Peyer's patch (tissue), 4 donors: ENCODE data around the gene EPO.

Source experiments
- CTCF ChIP-seq, 6 experiments: fragments of 450-650 bp in 4 of 6; fragments of 200-600 bp in 2 of 6; sonication (generic) in 1 of 6; IDR thresholded peaks; one replicate each; pipeline ENCODE4 v1.5.1; 2017 to 2019; ENCODE audit warnings: antibody characterized with exemption in 6 of 6, mild to moderate bottlenecking in 3 of 6, moderate library complexity in 1 of 6
- POLR2A ChIP-seq, 2 donors: fragments of 450-650 bp; IDR thresholded peaks; one replicate each; pipeline ENCODE4 v1.5.1; 2017; ENCODE audit warnings: antibody characterized with exemption in 2 of 2, mild to moderate bottlenecking in 2 of 2, moderate library complexity in 2 of 2

- TF ChIP-seq CTCF (IDR thresholded peaks at IDR 0.05) (no peak), POLR2A (IDR thresholded peaks at IDR 0.05) (no peak)
Observed at GRCh38 chr7:100679129-100679926, 40.9 kb upstream of the EPO start.
